ENCODE data around the gene OTUD3. TPM values are rescaled to one million over a fixed set of nuclear protein-coding genes. Genes with fewer than 3 reads are reported as not detected.

OTUD3 gene
- polyA plus RNA-seq, 1 of the 3 experiments (the other 2 are of a cell fraction), result 2.6 TPM

DNA sequence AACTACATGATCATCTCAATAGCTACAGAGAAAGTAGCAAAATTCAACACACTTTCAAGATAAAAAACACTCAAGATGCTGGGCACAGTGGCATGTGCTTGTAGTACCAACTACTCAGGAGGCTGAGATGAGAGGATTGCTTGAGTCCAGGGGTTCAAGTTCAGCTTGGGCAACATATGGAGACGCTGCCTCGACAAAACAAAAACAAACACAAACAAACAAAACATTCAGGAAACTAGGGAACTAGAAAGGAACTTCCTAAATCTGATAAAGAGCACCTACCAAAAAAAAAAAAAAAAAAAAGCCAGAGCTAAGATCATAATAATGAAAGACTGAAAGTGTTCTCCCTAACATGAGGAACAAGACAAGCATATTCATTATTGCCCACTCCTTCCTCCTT, 44.3 kb upstream of the OTUD3 start:
- H3K27me3 ChIP-seq (ENCODE audit: insufficient read depth), result no peaks in the 10 kb centered on the region
- H3K27ac ChIP-seq (ENCODE audit: low read depth in 2 of 2, low read length in 1 of 2), result no peak overlapping the region
- no peaks in the 10 kb centered on the region for H3K36me3 ChIP-seq (replicated peaks in 1 of 2; ENCODE audit: control insufficient read depth in 1 of 2, insufficient read depth in 2 of 2, low read length in 1 of 2)
- ChIA-PET POLR2A (no interaction called here), CTCF (no interaction called here)
- no peaks in the 10 kb centered on the region for H3K79me2 ChIP-seq (ENCODE audit: insufficient read depth)
- no peaks in the 10 kb centered on the region for H3F3A ChIP-seq (replicated peaks; ENCODE audit: insufficient read depth)
- no peaks in the 10 kb centered on the region for H3K4me1 ChIP-seq (ENCODE audit: control insufficient read depth in 1 of 2, insufficient read depth in 2 of 2, low read depth in 1 of 2, low read length in 1 of 2)
- DNase-seq, result no peak
- 49% methylated on average over 2 of the region's 2 CpGs for WGBS (ENCODE audit: low lambda C conversion rate)
- no peak overlapping the region for H3K9ac ChIP-seq
- H3K4me3 ChIP-seq (ENCODE audit: low read depth in 2 of 2, low read length in 1 of 2), result no peak overlapping the region
- H3K4me2 ChIP-seq, result no peak overlapping the region
- no peaks in the 10 kb centered on the region for H4K20me1 ChIP-seq (ENCODE audit: insufficient read depth)
- no peaks in the 10 kb centered on the region for H3K9me3 ChIP-seq
- TF ChIP-seq ELF1 (IDR thresholded peaks at IDR 0.05), result no peak
- TF ChIP-seq, protein P1, sequence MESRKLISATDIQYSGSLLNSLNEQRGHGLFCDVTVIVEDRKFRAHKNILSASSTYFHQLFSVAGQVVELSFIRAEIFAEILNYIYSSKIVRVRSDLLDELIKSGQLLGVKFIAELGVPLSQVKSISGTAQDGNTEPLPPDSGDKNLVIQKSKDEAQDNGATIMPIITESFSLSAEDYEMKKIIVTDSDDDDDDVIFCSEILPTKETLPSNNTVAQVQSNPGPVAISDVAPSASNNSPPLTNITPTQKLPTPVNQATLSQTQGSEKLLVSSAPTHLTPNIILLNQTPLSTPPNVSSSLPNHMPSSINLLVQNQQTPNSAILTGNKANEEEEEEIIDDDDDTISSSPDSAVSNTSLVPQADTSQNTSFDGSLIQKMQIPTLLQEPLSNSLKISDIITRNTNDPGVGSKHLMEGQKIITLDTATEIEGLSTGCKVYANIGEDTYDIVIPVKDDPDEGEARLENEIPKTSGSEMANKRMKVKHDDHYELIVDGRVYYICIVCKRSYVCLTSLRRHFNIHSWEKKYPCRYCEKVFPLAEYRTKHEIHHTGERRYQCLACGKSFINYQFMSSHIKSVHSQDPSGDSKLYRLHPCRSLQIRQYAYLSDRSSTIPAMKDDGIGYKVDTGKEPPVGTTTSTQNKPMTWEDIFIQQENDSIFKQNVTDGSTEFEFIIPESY (IDR thresholded peaks at IDR 0.05; ENCODE audit: borderline replicate concordance, low read depth), result no peak
- TF ChIP-seq CHD2 (IDR thresholded peaks at IDR 0.05; ENCODE audit: low read length, partially characterized antibody), result no peak
- TF ChIP-seq TEAD4 (IDR thresholded peaks at IDR 0.05; ENCODE audit: borderline replicate concordance, insufficient read depth), result no peak
- no peak for TF ChIP-seq RXRA (IDR thresholded peaks at IDR 0.05; ENCODE audit: borderline replicate concordance, low read depth)
- no peak overlapping the region for H2AFZ ChIP-seq (ENCODE audit: low read depth)
- H3K9me2 ChIP-seq, result no peaks in the 10 kb centered on the region

DNA sequence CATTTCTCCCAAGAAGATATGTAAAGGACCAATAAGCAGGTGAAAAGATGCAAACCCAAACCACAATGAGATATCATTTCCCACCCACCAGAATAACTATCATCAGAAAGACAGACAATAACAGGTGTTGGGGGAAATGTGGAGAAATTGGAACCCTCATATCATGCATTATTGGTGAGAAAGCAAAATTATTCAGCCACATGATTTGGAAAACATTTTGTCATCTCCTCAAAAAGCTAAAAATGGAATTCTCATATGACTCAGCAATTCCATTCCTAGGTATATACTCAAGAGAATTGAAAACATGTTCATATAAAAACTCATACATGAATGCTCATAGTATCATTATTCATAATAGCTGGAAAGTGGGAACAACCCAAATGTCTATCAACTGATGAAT, 42.0 kb upstream of the OTUD3 start:
- no peaks in the 10 kb centered on the region for H3K9me3 ChIP-seq
- H3K4me2 ChIP-seq, result no peak overlapping the region
- H4K20me1 ChIP-seq (ENCODE audit: insufficient read depth), result no peaks in the 10 kb centered on the region
- no peak for DNase-seq
- H3K27me3 ChIP-seq (ENCODE audit: insufficient read depth), result 0 out of 2 replicates have a peak, but pooled peaks cover 2% of the 10 kb centered on the region
- no peak overlapping the region for H3K27ac ChIP-seq (ENCODE audit: low read depth in 2 of 2, low read length in 1 of 2)
- H3K9me2 ChIP-seq, result no peaks in the 10 kb centered on the region
- ChIA-PET POLR2A (no interaction called here), CTCF (no interaction called here)
- no peaks in the 10 kb centered on the region for H3K4me1 ChIP-seq (ENCODE audit: control insufficient read depth in 1 of 2, insufficient read depth in 2 of 2, low read depth in 1 of 2, low read length in 1 of 2)
- no peak overlapping the region for H3K9ac ChIP-seq
- H3K36me3 ChIP-seq (replicated peaks in 1 of 2; ENCODE audit: control insufficient read depth in 1 of 2, insufficient read depth in 2 of 2, low read length in 1 of 2), result no peaks in the 10 kb centered on the region
- H3F3A ChIP-seq (replicated peaks; ENCODE audit: insufficient read depth), result no peaks in the 10 kb centered on the region
- H2AFZ ChIP-seq (ENCODE audit: low read depth), result peak overlapping the region; percentile 0; the same call in 1 of the 2 replicates
- no peak overlapping the region for H3K4me3 ChIP-seq (ENCODE audit: low read depth in 2 of 2, low read length in 1 of 2)
- H3K79me2 ChIP-seq (ENCODE audit: insufficient read depth), result no peaks in the 10 kb centered on the region
- no peak for TF ChIP-seq GATA2 (CRISPR knock-in tag; IDR thresholded peaks at IDR 0.05)
- TF ChIP-seq, protein P2, sequence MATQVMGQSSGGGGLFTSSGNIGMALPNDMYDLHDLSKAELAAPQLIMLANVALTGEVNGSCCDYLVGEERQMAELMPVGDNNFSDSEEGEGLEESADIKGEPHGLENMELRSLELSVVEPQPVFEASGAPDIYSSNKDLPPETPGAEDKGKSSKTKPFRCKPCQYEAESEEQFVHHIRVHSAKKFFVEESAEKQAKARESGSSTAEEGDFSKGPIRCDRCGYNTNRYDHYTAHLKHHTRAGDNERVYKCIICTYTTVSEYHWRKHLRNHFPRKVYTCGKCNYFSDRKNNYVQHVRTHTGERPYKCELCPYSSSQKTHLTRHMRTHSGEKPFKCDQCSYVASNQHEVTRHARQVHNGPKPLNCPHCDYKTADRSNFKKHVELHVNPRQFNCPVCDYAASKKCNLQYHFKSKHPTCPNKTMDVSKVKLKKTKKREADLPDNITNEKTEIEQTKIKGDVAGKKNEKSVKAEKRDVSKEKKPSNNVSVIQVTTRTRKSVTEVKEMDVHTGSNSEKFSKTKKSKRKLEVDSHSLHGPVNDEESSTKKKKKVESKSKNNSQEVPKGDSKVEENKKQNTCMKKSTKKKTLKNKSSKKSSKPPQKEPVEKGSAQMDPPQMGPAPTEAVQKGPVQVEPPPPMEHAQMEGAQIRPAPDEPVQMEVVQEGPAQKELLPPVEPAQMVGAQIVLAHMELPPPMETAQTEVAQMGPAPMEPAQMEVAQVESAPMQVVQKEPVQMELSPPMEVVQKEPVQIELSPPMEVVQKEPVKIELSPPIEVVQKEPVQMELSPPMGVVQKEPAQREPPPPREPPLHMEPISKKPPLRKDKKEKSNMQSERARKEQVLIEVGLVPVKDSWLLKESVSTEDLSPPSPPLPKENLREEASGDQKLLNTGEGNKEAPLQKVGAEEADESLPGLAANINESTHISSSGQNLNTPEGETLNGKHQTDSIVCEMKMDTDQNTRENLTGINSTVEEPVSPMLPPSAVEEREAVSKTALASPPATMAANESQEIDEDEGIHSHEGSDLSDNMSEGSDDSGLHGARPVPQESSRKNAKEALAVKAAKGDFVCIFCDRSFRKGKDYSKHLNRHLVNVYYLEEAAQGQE (IDR thresholded peaks at IDR 0.05; ENCODE audit: low read depth, low read length), result no peak
- no peak for TF ChIP-seq EP300 (IDR thresholded peaks at IDR 0.05; ENCODE audit: borderline replicate concordance in 1 of 2, low read depth in 1 of 2, low read length in 1 of 2)
- no peak for TF ChIP-seq POLR2AphosphoS5 (IDR thresholded peaks at IDR 0.05; ENCODE audit: low read depth, low read length)
- TF ChIP-seq, protein P1 (IDR thresholded peaks at IDR 0.05; ENCODE audit: borderline replicate concordance, low read depth), result no peak
- no peak for TF ChIP-seq SMC3 (IDR thresholded peaks at IDR 0.05; ENCODE audit: low read depth, low read length)
- TF ChIP-seq, protein P3, sequence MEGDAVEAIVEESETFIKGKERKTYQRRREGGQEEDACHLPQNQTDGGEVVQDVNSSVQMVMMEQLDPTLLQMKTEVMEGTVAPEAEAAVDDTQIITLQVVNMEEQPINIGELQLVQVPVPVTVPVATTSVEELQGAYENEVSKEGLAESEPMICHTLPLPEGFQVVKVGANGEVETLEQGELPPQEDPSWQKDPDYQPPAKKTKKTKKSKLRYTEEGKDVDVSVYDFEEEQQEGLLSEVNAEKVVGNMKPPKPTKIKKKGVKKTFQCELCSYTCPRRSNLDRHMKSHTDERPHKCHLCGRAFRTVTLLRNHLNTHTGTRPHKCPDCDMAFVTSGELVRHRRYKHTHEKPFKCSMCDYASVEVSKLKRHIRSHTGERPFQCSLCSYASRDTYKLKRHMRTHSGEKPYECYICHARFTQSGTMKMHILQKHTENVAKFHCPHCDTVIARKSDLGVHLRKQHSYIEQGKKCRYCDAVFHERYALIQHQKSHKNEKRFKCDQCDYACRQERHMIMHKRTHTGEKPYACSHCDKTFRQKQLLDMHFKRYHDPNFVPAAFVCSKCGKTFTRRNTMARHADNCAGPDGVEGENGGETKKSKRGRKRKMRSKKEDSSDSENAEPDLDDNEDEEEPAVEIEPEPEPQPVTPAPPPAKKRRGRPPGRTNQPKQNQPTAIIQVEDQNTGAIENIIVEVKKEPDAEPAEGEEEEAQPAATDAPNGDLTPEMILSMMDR (IDR thresholded peaks at IDR 0.05), result no peak
- no peak for TF ChIP-seq NFIC (IDR thresholded peaks at IDR 0.05; ENCODE audit: borderline replicate concordance)
- no peak for TF ChIP-seq YY1 (IDR thresholded peaks at IDR 0.05; ENCODE audit: low read depth)
- TF ChIP-seq TEAD4 (IDR thresholded peaks at IDR 0.05; ENCODE audit: borderline replicate concordance, insufficient read depth), result no peak
- TF ChIP-seq FOSL2 (IDR thresholded peaks at IDR 0.05; ENCODE audit: borderline replicate concordance, low read depth), result no peak
- no peak for TF ChIP-seq FOXJ3 (CRISPR knock-in tag; IDR thresholded peaks at IDR 0.05)
- TF ChIP-seq, protein P4, sequence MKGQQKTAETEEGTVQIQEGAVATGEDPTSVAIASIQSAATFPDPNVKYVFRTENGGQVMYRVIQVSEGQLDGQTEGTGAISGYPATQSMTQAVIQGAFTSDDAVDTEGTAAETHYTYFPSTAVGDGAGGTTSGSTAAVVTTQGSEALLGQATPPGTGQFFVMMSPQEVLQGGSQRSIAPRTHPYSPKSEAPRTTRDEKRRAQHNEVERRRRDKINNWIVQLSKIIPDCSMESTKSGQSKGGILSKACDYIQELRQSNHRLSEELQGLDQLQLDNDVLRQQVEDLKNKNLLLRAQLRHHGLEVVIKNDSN (IDR thresholded peaks at IDR 0.05; ENCODE audit: borderline replicate concordance, low read depth), result no peak
- no peak for TF ChIP-seq FOXM1 (IDR thresholded peaks at IDR 0.05; ENCODE audit: low read depth)

Data from SK-N-SH (cell line).